Activated CD8-positive, alpha-beta memory T cell treated with anti-CD3 and anti-CD28 coated beads, Interleukin-2, amount 50 U/mL, for 24 hours (primary cell): ENCODE data around the gene ENDOD1.
"Not testable (repeated sequence)": the region's sequence is repeated elsewhere in the genome, so short reads cannot be mapped to it uniquely, and the experiment has no call there.

Experiments used
- DNase-seq: peaks from one replicate; pipeline ENCODE4 v3.0.0-alpha.2; 2020; ENCODE audit errors: extremely low read depth

ENDOD1 gene, protein sequence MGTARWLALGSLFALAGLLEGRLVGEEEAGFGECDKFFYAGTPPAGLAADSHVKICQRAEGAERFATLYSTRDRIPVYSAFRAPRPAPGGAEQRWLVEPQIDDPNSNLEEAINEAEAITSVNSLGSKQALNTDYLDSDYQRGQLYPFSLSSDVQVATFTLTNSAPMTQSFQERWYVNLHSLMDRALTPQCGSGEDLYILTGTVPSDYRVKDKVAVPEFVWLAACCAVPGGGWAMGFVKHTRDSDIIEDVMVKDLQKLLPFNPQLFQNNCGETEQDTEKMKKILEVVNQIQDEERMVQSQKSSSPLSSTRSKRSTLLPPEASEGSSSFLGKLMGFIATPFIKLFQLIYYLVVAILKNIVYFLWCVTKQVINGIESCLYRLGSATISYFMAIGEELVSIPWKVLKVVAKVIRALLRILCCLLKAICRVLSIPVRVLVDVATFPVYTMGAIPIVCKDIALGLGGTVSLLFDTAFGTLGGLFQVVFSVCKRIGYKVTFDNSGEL

GRCh38 chr11:95089620-95090542, at the start of gene ENDOD1:
ENDOD1 (plus strand) TSS chr11:95089846; CDS start chr11:95089928, 82 bp downstream.
- no peak for DNase-seq

DNA sequence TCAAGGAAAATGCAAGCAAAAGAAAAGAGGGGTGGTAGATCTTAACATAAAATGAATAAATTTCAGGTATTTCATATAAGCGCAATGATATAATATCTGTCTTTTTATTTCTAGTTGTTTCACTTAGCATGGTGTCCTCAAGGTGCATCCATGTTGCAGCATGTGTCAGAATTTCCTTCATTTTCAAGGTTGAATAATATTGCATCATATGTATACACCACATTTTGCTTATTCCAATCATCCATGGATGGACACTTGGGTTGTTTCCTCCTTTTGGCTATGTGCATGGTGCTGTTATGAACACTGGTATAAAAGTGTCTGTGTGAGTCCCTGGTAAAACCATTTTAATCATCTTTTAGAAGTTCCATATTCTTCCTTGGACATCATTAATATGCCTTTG, 47.4 kb upstream of the ENDOD1 start:
- no peak for DNase-seq

DNA sequence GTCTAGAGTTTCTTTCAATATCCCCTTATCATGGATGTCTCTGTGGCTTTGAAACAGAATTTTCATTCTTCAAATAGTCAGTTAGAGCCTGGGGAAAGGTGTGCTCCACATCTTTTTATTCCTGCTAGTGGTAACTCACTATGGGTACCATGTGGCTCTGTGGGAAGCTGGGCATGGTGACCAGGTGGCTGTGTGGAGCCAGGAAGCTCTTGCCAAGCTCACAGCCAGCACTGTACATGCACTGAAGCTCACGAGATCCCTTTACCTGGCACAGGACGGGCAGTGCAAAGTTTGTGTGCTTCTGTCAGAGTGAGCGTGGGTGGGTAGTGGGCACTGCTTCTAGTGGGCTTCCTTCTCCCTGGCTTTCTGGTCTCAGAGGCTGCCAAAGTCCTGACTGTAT, 46.7 kb upstream of the ENDOD1 start:
- no peak for DNase-seq

DNA sequence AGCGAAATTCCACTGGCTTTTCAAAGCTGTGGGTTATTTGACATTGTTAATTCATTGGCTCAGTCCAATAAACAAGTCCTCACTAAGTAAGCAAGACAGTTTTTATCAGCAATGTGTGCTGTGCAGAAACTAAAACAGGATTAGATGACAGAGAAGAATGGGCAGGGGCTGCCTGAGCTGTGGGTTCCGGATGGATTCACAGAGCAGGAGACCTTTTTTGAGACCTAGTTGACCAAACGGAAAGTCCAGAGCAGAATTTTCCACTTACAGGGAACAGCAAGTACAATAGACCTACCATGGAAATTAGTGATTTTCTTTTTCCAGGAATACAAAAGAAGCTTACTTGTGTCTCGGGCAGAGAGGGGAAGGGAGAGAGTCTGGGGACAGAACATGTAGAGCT, 45.6 kb upstream of the ENDOD1 start:
- DNase-seq = no peak

GRCh38 chr11:95045812-95046211, 43.8 kb upstream of the ENDOD1 start:
- no peak for DNase-seq

DNA sequence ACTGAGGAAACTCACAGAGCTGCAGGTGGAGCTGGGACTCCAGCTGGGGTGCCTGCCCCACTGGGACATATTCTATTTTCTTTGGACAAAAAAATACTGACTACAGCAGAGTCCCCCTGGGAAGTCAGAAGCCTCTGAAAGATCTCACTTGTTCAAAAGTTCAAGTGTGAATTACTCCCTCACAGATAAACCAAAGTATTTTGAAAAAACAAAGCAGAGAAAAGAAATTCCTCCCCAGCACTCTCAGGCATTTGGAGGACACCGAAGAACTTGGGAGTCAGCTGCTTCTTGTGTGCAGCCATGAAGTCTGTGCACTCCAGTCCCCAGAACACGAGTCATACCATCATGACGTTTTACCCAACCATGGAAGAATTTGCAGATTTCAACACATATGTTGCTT, 40.5 kb upstream of the ENDOD1 start, which contains the start of gene KDM4F:
Gene KDM4F, plus strand, starts transcription at position 301 of the 400 bp plus-strand sequence.
- not testable (repeated sequence) for DNase-seq

DNA sequence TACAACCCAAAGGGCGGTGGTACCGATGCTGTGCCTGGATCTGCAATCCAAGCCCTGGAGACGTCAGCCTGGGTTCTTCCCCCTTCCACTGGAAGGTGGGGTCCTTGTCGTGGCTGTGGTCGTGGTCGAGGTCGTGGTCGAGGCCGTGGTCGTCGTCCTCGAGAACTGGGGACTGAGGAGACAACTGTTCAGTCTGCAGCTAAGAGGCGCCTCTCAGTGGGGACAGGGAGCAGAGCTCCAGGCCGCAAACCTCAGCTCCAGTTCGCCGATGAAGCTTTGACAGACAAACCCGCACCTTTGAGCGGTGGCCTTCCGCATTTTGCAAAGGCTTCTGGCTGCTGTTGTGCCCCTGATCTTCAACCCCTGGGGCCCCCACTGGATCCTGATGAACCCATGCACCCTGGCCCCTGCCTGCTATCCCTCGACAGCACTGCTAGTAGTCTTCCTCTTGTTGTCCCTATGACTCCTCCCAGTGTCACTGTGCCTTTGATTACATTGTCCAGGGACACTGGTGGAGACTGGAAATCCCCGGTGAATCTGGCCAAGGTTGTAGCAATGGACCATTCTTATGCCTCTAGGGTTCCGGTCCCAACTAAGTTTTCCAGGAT, 38.9 kb upstream of the ENDOD1 start:
- no peak for DNase-seq

DNA sequence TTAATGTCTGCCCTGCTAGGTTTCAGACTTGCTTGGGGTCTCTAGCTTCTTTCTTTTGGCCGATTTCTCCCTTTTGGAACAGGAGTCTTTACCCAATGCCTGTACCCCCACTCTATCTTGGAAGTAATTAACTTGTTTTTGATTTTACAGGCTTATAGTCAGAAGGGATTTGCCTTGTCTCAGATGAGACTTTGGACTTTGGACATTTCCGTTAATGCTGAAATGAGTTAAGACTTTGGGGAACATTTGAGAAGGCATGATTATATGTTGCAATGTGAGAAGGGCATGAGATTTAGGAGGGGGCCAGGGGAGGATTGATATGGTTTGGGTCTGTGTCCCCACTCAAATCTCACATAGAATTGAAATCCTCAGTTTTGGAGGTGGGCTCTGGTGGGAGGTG, 35.3 kb upstream of the ENDOD1 start:
- no peak for DNase-seq

- no peak for DNase-seq
These were observed 34.3 kb upstream of the ENDOD1 start for GRCh38 chr11:95055283-95055897.

- no peak for DNase-seq
These were observed 31.7 kb upstream of the ENDOD1 start for GRCh38 chr11:95057959-95058358.

GRCh38 chr11:95058621-95059020, 31.0 kb upstream of the ENDOD1 start:
- DNase-seq = no peak

- no peak for DNase-seq
These were observed 30.6 kb upstream of the ENDOD1 start for GRCh38 chr11:95059046-95059445.

DNA sequence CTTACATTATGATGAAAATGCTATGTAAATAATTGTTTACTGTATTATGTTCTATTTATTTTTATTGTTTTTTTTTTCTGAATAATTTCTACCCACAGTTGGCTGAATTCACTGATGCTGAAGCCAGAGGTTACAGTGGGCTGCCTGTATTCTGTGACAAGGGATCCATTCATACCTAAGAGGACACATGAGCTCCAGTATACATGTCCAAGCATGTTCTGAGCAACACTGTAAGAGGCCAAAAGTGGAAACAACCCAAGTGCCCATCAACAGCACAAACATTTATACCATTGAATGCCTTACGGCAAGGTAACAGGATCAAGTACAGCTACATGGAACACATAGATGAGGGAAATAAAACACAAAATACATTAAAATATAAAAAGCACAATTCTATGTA, 24.3 kb upstream of the ENDOD1 start:
- DNase-seq = no peak

- DNase-seq = no peak
These were observed 23.0 kb upstream of the ENDOD1 start, which contains the start of gene SRSF8 for GRCh38 chr11:95066716-95067038. SRSF8 (plus strand) TSS chr11:95066919; CDS start chr11:95067227, 308 bp downstream.

GRCh38 chr11:95067039-95067840, 22.4 kb upstream of the ENDOD1 start:
- peak; percentile 21 for DNase-seq

- DNase-seq = no peak
These were observed 21.8 kb upstream of the ENDOD1 start for GRCh38 chr11:95067841-95068219.

- no peak for DNase-seq
These were observed 21.1 kb upstream of the ENDOD1 start for GRCh38 chr11:95068549-95068948.

- DNase-seq = no peak
These were observed 19.2 kb upstream of the ENDOD1 start for GRCh38 chr11:95070471-95070870.

DNA sequence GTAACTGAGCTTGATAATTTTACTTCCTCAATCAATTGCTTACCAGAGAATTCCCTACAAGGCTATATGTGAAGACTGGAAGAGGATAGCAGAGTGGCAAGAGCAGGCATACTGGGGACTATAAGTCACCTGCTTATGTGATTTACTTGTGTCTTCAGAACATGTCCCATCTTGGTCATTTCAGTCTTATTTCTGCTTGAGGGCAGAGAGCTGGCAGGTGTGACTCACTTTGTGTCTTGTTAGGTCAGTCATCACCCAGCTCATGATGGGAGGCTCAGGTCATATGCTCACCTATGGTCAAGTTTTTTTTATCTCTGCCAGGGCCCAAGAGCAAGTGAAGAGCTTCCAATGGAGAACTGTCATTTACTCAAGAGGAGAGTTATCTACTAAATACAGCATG, 16.7 kb upstream of the ENDOD1 start:
- no peak for DNase-seq

- DNase-seq = no peak
These were observed 14.7 kb upstream of the ENDOD1 start for GRCh38 chr11:95074792-95075563.
